ENCODE data around the gene SHH.
A peak's percentile ranks its signal among the peaks of the same experiment; 100 is the strongest.
"Not testable (repeated sequence)": the region's sequence is repeated elsewhere in the genome, so short reads cannot be mapped to it uniquely, and the experiment has no call there.

Gene SHH

DNA sequence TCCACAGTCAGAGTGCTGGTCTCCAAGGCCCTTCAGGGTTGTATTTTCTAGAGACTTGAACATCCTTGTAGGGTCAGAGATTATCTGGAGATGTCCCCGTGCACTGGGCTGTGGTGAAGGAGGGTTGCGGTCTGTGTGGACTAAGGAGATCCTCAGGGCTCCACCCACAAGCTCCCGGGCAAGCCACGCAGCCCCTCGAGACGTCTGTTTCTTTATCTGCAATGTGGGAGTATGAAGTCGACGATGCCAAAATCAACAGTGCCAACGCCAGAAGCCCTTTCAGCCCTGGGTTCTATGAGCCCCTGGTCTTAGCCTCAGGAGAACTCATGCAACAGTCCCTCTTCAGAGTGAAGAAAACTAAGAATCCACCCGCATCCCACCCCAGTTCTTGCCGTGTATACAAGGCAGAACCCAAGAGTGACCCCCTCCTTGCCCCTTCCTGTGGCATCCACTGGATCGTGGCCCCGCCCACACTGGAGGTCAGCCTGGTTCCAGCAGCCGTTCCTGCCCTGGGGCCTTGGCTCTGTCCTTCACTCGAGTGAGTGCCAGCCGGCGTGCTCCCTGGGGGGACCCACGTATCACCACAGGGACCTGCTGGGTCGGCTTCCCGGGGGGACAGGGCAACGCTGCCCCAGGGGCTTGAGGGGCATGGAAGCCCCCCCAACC lies 6.0 kb upstream of the SHH start:
- H3K27ac ChIP-seq = no peak overlapping the region
- TF ChIP-seq, protein P1, sequence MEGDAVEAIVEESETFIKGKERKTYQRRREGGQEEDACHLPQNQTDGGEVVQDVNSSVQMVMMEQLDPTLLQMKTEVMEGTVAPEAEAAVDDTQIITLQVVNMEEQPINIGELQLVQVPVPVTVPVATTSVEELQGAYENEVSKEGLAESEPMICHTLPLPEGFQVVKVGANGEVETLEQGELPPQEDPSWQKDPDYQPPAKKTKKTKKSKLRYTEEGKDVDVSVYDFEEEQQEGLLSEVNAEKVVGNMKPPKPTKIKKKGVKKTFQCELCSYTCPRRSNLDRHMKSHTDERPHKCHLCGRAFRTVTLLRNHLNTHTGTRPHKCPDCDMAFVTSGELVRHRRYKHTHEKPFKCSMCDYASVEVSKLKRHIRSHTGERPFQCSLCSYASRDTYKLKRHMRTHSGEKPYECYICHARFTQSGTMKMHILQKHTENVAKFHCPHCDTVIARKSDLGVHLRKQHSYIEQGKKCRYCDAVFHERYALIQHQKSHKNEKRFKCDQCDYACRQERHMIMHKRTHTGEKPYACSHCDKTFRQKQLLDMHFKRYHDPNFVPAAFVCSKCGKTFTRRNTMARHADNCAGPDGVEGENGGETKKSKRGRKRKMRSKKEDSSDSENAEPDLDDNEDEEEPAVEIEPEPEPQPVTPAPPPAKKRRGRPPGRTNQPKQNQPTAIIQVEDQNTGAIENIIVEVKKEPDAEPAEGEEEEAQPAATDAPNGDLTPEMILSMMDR (conservative IDR thresholded peaks at IDR 0.05) = no peak
- no peak for TF ChIP-seq ZFX (IDR thresholded peaks at IDR 0.05)

DNA sequence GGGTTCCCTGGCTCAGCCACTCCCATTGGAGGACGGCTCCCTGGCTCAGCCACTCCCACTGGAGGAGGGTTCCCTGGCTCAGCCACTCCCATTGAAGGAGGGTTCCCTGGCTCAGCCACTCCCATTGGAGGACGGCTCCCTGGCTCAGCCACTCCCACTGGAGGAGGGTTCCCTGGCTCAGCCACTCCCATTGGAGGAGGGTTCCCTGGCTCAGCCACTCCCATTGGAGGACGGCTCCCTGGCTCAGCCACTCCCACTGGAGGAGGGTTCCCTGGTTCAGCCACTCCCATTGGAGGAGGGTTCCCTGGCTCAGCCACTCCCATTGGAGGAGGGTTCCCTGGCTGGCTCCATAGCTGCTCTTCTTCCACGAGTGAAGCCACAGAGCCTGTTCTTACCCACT lies 5.3 kb upstream of the SHH start:
- not testable (repeated sequence) for H3K27ac ChIP-seq

- TF ChIP-seq, protein P1 (conservative IDR thresholded peaks at IDR 0.05) = no peak
- TF ChIP-seq ZFX (IDR thresholded peaks at IDR 0.05) = no peak
- no peak overlapping the region for H3K27ac ChIP-seq
Measured at GRCh38 chr7:155816996-155817395, 4.7 kb upstream of the SHH start.

DNA sequence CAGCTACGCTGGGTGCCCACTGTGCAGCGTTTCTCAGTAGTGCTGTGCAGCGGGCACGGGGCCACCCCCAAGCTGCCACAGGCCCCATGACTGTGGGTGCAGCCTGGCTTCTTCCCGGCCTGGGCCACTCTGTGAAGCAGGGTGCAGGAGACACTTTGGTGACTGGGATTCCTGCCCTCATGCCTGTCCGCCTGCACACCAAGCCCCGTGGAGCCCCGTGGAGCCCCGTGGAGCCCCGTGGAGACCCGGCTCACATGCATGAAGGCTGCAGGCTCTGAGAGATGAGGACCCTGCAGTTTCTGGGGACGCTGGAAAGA lies 3.9 kb upstream of the SHH start:
- no peak for TF ChIP-seq ZFX (IDR thresholded peaks at IDR 0.05)
- TF ChIP-seq, protein P1 (conservative IDR thresholded peaks at IDR 0.05) = no peak
- H3K27ac ChIP-seq = no peak overlapping the region

DNA sequence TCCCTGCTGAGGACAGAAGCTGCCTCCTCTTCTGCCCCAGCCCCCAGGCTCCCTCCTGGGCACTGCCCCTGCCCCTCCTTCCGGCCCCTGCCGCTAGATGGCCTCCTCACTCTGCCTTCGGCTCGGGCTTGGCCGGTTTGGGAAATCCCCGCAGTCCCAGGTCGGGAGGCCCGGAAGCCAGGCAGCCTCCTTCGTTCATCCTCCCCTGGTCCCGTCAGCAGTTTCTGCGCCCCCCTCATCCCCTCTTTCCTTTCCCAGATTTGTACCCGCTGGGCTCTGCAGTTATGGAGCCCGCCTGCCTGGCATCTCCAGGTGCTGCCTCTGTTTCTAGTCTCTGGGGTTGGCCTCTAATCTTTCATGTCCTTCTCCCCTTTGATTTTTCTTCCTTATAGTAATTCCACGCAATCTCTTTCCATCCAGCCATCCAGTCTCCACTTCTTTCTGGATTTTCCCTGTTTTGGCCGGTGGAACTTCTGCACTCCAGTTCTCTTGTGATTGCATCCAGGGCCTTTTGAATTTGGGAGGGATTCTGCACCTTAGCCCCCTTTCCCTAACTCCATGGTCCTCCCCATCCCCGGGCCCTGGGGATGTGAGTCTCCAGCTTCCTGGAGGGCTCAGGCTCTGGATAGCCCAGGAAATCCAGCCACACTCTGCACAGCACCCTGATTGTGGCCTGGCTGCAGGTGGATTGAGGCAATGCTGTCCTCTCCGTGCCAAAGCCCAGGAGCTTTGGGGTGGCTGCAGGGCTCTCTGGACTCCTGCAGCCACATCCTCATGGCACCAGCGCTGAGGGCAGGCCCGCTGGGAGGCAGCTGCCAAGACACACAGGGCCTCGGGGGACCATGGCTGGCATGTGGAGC lies 3.3 kb upstream of the SHH start:
- TF ChIP-seq, protein P1 (conservative IDR thresholded peaks at IDR 0.05) = peak; percentile 93
- no peak for TF ChIP-seq ZFX (IDR thresholded peaks at IDR 0.05)
- H3K27ac ChIP-seq = no peak overlapping the region

- H3K27ac ChIP-seq = no peak overlapping the region
- no peak for TF ChIP-seq ZFX (IDR thresholded peaks at IDR 0.05)
- TF ChIP-seq, protein P1 (conservative IDR thresholded peaks at IDR 0.05) = no peak
Measured at GRCh38 chr7:155814316-155815276, 2.3 kb upstream of the SHH start.

DNA sequence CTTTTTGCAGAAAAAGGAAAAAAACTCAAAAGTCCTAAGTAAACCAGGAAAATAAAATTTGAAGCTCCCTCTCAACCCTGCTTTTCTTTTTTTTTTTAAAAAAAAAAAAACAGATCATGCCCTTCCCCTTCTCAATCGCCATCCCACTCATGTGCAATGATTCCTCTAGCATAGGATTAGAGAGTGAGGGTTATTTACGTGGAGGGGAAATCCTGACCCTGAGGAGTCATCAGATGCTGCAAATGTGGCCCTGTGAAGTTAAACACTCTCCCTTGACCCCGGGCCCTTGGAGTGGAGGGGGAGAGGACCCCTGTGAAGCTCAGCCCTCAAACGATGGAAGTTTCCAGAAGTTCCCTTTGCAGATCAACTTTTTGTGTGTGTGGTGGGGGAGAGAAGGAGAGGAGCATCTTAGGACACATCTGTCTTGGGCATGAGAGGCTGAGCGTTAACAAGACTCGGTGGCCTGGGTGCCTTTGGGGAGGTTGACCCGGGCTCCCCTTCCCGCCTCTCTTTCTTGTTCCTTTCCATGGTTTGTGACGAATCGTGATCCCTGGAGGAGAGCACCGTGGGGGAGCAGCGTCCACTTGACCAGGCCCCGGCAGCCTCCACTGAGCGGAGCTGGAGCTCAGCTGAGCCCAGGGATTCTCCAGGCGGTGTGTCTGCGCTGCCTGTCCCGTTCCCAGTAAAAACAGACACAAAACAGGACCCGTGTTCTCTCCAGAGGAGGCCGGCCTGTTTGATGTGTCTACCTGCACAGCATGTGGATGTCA lies 1.5 kb upstream of the SHH start:
- H3K27ac ChIP-seq = no peak overlapping the region
- no peak for TF ChIP-seq ZFX (IDR thresholded peaks at IDR 0.05)
- TF ChIP-seq, protein P1 (conservative IDR thresholded peaks at IDR 0.05) = no peak

Measured in C4-2B (cell line).